A673 (cell line): Measurements from ENCODE around the gene RPS16. TPM values are rescaled to one million over a fixed set of nuclear protein-coding genes. Genes with fewer than 3 reads are reported as not detected.

Experiments
- BruUV-seq: library from RNA; stranded (reverse); fragments of 400-500 nt; replicated peaks from 2 replicates; lab custom pipeline; 2021; lab: Mats Ljungman, UMichigan
- CTCF ChIA-PET: fragments of 300-600 bp; sonication (Branson Sonifier 250); formaldehyde crosslinking; loops from one replicate; lab custom pipeline; 2022; ENCODE audit warnings: antibody characterized with exemption; lab: Charles Lee
- POLR2A ChIA-PET: fragments of 300-600 bp; sonication (Branson Sonifier 250); formaldehyde crosslinking; loops from one replicate; lab custom pipeline; 2022; ENCODE audit warnings: antibody characterized with exemption; ENCODE audit not compliant: low non-redundant PET; lab: Charles Lee
- DNase-seq: peaks from one replicate; pipeline ENCODE4 v3.0.0-alpha.2; 2015; ENCODE audit warnings: low spot score
- H3K27ac ChIP-seq: fragments of 200-600 bp; sonication (generic); 2 replicates; pipeline ENCODE4 v1.5.1; 2016; ENCODE audit warnings: mixed run types, low read depth, mild to moderate bottlenecking, mixed read lengths, antibody characterized with exemption, low read length; ENCODE audit not compliant: poor library complexity, severe bottlenecking
- H3K27me3 ChIP-seq: fragments of 200-600 bp; sonication (generic); replicated peaks from 2 replicates; pipeline ENCODE4 v1.6.1; 2017; ENCODE audit warnings: mixed run types, low read depth, mild to moderate bottlenecking, mixed read lengths, antibody characterized with exemption, low read length; ENCODE audit not compliant: insufficient read depth, poor library complexity
- H3K36me3 ChIP-seq: fragments of 200-600 bp; sonication (generic); 2 replicates; pipeline ENCODE4 v1.6.1; 2016; ENCODE audit warnings: mixed run types, mild to moderate bottlenecking, mixed read lengths, antibody characterized with exemption, low read length; ENCODE audit not compliant: insufficient read depth, poor library complexity, severe bottlenecking
- H3K4me1 ChIP-seq: fragments of 200-600 bp; sonication (generic); 2 replicates; pipeline ENCODE4 v1.6.1; 2017; ENCODE audit warnings: mixed run types, mild to moderate bottlenecking, mixed read lengths, antibody characterized with exemption, low read length; ENCODE audit not compliant: insufficient read depth, poor library complexity, severe bottlenecking
- H3K4me3 ChIP-seq: fragments of 200-600 bp; sonication (generic); 2 replicates; pipeline ENCODE4 v1.5.1; 2016; ENCODE audit warnings: low read depth, mixed run types, mild to moderate bottlenecking, mixed read lengths, low read length; ENCODE audit not compliant: poor library complexity, severe bottlenecking
- H3K9me3 ChIP-seq: fragments of 200-600 bp; sonication (generic); 2 replicates; pipeline ENCODE4 v1.6.1; 2016; ENCODE audit warnings: mixed run types, low read depth, mild to moderate bottlenecking, mixed read lengths, antibody characterized with exemption, low read length; ENCODE audit not compliant: poor library complexity, severe bottlenecking
- EZH2 ChIP-seq: fragments of 200-600 bp; sonication (generic); IDR thresholded peaks from 2 replicates; pipeline ENCODE4 v1.6.1; 2017; ENCODE audit warnings: borderline replicate concordance, low read depth, mild to moderate bottlenecking, mixed read lengths, antibody characterized with exemption, low read length; ENCODE audit not compliant: poor library complexity, severe bottlenecking
- intact Hi-C: fragments of 100-400 bp; cut with micrococcal nuclease; formaldehyde crosslinking; loops from one replicate; pipeline ENCODE4 v1.10.0; 2022; ENCODE audit not compliant: unreplicated experiment
- total RNA-seq: library from RNA; stranded (reverse); gene quantifications from 2 replicates; pipeline ENCODE4 v1.2.3, GENCODE V29; 2021
- TF ChIP-seq, protein P1 (sequence below): fragments of 300-800, 200-600 bp; sonication (generic); conservative IDR thresholded peaks from 2 replicates; pipeline ENCODE4 v1.5.1; 2017; ENCODE audit warnings: low read depth, mild to moderate bottlenecking, antibody characterized with exemption, low read length, moderate library complexity, mixed read lengths

Gene RPS16
- total RNA-seq, 1 experiment from 2014 or later = 1,898 TPM

DNA sequence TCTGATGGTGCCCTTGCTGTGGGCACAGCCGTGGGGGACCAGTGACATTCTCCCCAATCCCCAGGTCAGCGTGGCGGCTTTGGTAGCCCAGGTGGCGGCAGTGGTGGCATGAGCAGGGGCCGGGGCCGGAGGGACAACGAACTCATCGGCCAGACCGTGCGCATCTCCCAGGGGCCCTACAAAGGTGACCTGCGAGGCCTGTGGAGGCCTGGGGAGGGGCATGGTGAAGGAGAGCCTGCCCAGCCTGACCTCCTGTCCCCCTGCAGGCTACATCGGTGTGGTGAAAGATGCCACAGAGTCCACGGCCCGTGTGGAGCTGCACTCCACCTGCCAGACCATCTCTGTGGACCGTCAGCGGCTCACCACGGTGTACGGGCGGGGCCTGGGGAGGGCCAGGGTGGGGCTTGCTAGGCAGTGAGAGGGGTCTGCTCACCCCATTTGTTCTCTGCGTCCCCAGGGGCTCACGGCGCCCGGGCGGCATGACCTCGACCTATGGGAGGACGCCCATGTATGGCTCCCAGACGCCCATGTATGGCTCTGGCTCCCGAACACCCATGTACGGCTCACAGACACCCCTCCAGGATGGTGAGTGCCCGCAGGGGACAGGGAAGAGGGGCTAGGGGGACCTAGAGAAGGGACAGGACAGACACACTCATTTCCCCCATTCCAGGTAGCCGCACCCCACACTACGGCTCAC, 37.1 kb upstream of the RPS16 start:
- TF ChIP-seq, protein P1, sequence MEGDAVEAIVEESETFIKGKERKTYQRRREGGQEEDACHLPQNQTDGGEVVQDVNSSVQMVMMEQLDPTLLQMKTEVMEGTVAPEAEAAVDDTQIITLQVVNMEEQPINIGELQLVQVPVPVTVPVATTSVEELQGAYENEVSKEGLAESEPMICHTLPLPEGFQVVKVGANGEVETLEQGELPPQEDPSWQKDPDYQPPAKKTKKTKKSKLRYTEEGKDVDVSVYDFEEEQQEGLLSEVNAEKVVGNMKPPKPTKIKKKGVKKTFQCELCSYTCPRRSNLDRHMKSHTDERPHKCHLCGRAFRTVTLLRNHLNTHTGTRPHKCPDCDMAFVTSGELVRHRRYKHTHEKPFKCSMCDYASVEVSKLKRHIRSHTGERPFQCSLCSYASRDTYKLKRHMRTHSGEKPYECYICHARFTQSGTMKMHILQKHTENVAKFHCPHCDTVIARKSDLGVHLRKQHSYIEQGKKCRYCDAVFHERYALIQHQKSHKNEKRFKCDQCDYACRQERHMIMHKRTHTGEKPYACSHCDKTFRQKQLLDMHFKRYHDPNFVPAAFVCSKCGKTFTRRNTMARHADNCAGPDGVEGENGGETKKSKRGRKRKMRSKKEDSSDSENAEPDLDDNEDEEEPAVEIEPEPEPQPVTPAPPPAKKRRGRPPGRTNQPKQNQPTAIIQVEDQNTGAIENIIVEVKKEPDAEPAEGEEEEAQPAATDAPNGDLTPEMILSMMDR = no peak
- no peak for TF ChIP-seq EZH2
- no peaks in the 10 kb centered on the region for H3K27me3 ChIP-seq
- peaks cover 72% of the 10 kb centered on the region for H3K36me3 ChIP-seq
- no peak overlapping the region for H3K4me3 ChIP-seq
- H3K27ac ChIP-seq = no peak overlapping the region
- POLR2A ChIA-PET = no interaction called here
- no peaks in the 10 kb centered on the region for H3K9me3 ChIP-seq
- intact Hi-C loops = loop anchor here (5.0 kb wide), 1 partner anchor 59 kb away; the partner anchor contains the start of gene EID2B
- no TSS peak for BruUV-seq
- CTCF ChIA-PET = no interaction called here
- no peak for DNase-seq
- H3K4me1 ChIP-seq = no peaks in the 10 kb centered on the region

DNA sequence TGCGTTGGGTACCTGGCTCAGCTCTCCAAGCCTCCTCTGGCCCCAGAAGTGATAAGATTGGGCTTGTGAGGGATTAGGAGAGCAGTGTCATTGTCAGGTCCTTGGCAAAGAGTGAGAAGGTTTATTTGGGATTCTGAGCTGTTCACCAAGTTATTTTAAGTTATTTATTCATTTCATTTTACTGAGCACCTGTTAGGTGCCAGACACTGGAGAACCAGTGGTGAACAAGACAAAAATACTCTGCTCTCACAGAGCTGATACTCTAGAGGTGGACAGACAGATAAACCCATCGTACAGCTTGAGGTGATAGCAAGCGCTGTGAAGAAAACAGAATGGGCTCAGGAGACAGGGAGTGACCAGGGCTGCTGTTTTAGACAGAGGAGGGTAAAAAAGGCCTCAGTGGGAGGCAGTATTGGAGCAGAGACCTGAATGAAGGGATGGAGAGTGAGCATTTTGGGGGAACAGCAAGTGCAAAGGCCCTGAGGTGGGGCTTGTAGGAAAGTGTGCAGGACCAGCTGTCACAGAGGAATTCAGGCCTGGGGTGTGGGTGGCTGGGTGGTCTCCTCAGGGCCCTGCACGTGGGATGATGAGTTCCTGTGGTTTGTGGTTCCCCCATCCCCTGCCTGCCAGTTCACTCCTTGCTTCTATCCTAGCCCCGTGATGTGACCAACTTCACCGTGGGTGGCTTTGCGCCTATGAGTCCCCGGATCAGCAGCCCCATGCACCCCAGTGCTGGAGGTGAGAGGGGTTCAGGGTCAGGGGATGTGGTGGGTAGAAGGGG, 36.2 kb upstream of the RPS16 start:
- no TSS peak for BruUV-seq
- H3K27me3 ChIP-seq = no peaks in the 10 kb centered on the region
- H3K27ac ChIP-seq = no peak overlapping the region
- no peaks in the 10 kb centered on the region for H3K4me1 ChIP-seq
- H3K4me3 ChIP-seq = no peak overlapping the region
- no peaks in the 10 kb centered on the region for H3K9me3 ChIP-seq
- intact Hi-C loops = loop anchor here (5.0 kb wide), 1 partner anchor 60 kb away; the partner anchor contains the start of gene EID2B
- H3K36me3 ChIP-seq = peaks cover 79% of the 10 kb centered on the region
- ChIA-PET CTCF (no interaction called here), POLR2A (no interaction called here)
- TF ChIP-seq, protein P1 = no peak
- no peak for TF ChIP-seq EZH2
- DNase-seq = no peak

DNA sequence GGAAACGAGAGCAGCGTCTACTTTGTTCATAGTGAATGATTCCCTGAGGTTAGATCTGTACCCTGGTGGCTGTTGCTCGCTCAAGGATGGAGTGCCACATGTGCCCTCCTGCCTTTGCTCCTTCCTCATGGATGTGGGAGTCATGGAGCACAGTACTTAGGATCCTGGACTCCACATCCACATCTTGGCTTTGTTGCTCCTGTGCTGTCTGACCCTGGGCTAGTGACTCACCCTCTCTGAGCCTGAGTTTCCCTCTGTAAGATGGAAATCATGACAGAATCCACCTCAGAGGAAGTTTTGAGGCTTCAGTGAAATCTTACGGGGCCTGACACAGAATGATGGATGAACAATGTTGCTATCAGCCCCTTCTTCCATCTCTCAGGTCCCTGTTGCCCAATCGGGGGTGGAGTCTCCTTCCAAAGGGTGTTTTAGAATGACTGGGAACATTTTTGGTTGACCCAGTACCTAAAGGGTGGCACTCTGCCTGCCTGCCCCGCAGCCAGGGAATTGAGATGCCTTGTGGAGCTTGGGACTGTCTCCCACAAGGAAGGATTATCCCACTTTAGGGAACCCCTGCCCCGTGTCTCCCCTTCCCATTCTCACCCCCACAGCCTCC, 35.1 kb upstream of the RPS16 start:
- no TSS peak for BruUV-seq
- CTCF ChIA-PET = no interaction called here

More for the DNA sequence above, 35.1 kb upstream of the RPS16 start:
- peaks cover 82% of the 10 kb centered on the region for H3K36me3 ChIP-seq
- no peak for DNase-seq
- H3K9me3 ChIP-seq = no peaks in the 10 kb centered on the region
- H3K4me3 ChIP-seq = no peak overlapping the region
- no peaks in the 10 kb centered on the region for H3K4me1 ChIP-seq
- POLR2A ChIA-PET = no interaction called here
- TF ChIP-seq EZH2 = no peak
- TF ChIP-seq, protein P1 = no peak
- H3K27ac ChIP-seq = no peak overlapping the region
- no peaks in the 10 kb centered on the region for H3K27me3 ChIP-seq
- intact Hi-C loops = loop anchor here (5.0 kb wide), 1 partner anchor 61 kb away; the partner anchor contains the start of gene EID2B
